Fibroblast of lung (primary cell): ENCODE results near the gene HP1BP3. TPM values are rescaled to one million over a fixed set of nuclear protein-coding genes. Genes with fewer than 3 reads are reported as not detected.

ENCODE experiments used
- DNase-seq, 2 donors: peaks; one replicate each; pipeline versions ENCODE4 v3.0.0 to v3.0.0-alpha.2; 2010; ENCODE audit warnings: low read depth in 2 of 2
- H2AFZ ChIP-seq: 2 replicates; pipeline ENCODE4 v1.5.1; 2012; ENCODE audit warnings: low read length, control low read depth, inconsistent platforms
- H3K27ac ChIP-seq: 2 replicates; pipeline ENCODE4 v1.5.1; 2011; ENCODE audit warnings: low read length, control low read depth; ENCODE audit not compliant: insufficient read depth
- H3K27me3 ChIP-seq: 2 replicates; pipeline ENCODE4 v1.5.1; 2011; ENCODE audit warnings: mild to moderate bottlenecking, low read length; ENCODE audit not compliant: control insufficient read depth, insufficient read depth
- H3K36me3 ChIP-seq: 2 replicates; pipeline ENCODE4 v1.5.1; 2011; ENCODE audit warnings: low read length; ENCODE audit not compliant: control insufficient read depth, insufficient read depth
- H3K4me1 ChIP-seq: 2 replicates; pipeline ENCODE4 v1.5.1; 2011; ENCODE audit warnings: low read length; ENCODE audit not compliant: control insufficient read depth, insufficient read depth; ENCODE audit errors: extremely low read depth
- H3K4me2 ChIP-seq: 2 replicates; pipeline ENCODE4 v1.5.1; 2011; ENCODE audit warnings: low read length, control low read depth; ENCODE audit not compliant: insufficient read depth; ENCODE audit errors: extremely low read depth
- H3K4me3 ChIP-seq, 4 experiments: fragments of 200-600 bp in 1 of 4; sonication (generic) in 1 of 4; replicated peaks in 1 of 4; 2 replicates each; pipeline ENCODE4 v1.5.1; 2011 to 2016; ENCODE audit warnings: low read length in 4 of 4, low read depth in 3 of 4, mild to moderate bottlenecking in 3 of 4, control low read depth in 2 of 4, inconsistent platforms in 1 of 4, mixed read lengths in 1 of 4; ENCODE audit not compliant: insufficient read depth in 1 of 4; ENCODE audit errors: control extremely low read depth in 1 of 4
- H3K79me2 ChIP-seq: 2 replicates; pipeline ENCODE4 v1.5.1; 2012; ENCODE audit warnings: mild to moderate bottlenecking, low read length, inconsistent platforms; ENCODE audit not compliant: control insufficient read depth, insufficient read depth
- H3K9ac ChIP-seq: 2 replicates; pipeline ENCODE4 v1.5.1; 2011; ENCODE audit warnings: mild to moderate bottlenecking, low read length, control low read depth; ENCODE audit not compliant: insufficient read depth
- H3K9me3 ChIP-seq: 2 replicates; pipeline ENCODE4 v1.5.1; 2012; ENCODE audit warnings: low read depth, low read length; ENCODE audit not compliant: control insufficient read depth, insufficient read depth
- H4K20me1 ChIP-seq: 2 replicates; pipeline ENCODE4 v1.5.1; 2011; ENCODE audit warnings: low read length; ENCODE audit not compliant: control insufficient read depth, insufficient read depth; ENCODE audit errors: extremely low read depth
- EZH2 ChIP-seq: IDR thresholded peaks from 2 replicates; pipeline ENCODE4 v1.5.1; 2012; ENCODE audit warnings: low read length, control low read depth, mild to moderate bottlenecking; ENCODE audit errors: missing control alignments
- polyA plus RNA-seq, 2 donors: library from polyadenylated mRNA; depleted of rRNA in 1 of 2; stranded (reverse) in 1 of 2; unstranded in 1 of 2; fragments of >200 nt; gene quantifications; 2 replicates each; pipeline ENCODE4 v1.2.1, GENCODE V29; 2011 to 2012; ENCODE audit warnings: missing spikeins in 1 of 2
- total RNA-seq: library from RNA; depleted of rRNA; stranded (reverse); fragments of >200 nt; gene quantifications from 2 replicates; pipeline ENCODE4 v1.2.1, GENCODE V29; 2014
- TF ChIP-seq, protein P1 (sequence below), 2 donors: IDR thresholded peaks in 1 of 2; conservative IDR thresholded peaks in 1 of 2; 1 replicate in 1 of 2; 2 replicates in 1 of 2; pipeline ENCODE4 v1.5.1; 2011 to 2012; ENCODE audit warnings: low read length in 2 of 2, control low read depth in 1 of 2, inconsistent platforms in 1 of 2, low read depth in 1 of 2, mild to moderate bottlenecking in 1 of 2

HP1BP3 gene
- total and polyA plus RNA-seq, 2 donors (not counting 1 experiment from before 2014, with no cell fraction given), result 201 to 255 TPM

- Histone ChIP-seq H3K27me3 (no peaks in the 10 kb centered on the region), H3K4me2 (no peak overlapping the region), H3K9me3 (no peaks in the 10 kb centered on the region), H4K20me1 (no peaks in the 10 kb centered on the region), H3K79me2 (no peaks in the 10 kb centered on the region), H2AFZ (no peak overlapping the region), H3K9ac (no peak overlapping the region), H3K4me3 (no peak overlapping the region), H3K36me3 (no peaks in the 10 kb centered on the region), H3K27ac (no peak overlapping the region), H3K4me1 (peaks cover 16% of the 10 kb centered on the region)
- TF ChIP-seq, protein P1, sequence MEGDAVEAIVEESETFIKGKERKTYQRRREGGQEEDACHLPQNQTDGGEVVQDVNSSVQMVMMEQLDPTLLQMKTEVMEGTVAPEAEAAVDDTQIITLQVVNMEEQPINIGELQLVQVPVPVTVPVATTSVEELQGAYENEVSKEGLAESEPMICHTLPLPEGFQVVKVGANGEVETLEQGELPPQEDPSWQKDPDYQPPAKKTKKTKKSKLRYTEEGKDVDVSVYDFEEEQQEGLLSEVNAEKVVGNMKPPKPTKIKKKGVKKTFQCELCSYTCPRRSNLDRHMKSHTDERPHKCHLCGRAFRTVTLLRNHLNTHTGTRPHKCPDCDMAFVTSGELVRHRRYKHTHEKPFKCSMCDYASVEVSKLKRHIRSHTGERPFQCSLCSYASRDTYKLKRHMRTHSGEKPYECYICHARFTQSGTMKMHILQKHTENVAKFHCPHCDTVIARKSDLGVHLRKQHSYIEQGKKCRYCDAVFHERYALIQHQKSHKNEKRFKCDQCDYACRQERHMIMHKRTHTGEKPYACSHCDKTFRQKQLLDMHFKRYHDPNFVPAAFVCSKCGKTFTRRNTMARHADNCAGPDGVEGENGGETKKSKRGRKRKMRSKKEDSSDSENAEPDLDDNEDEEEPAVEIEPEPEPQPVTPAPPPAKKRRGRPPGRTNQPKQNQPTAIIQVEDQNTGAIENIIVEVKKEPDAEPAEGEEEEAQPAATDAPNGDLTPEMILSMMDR (conservative IDR thresholded peaks at IDR 0.05 in 1 of 2, IDR thresholded peaks at IDR 0.05 in 1 of 2; ENCODE audit: low read depth in 1 of 2, low read length in 2 of 2), result no peak
- no peak for TF ChIP-seq EZH2
- no peak for DNase-seq
Observed at GRCh38 chr1:20693623-20694022, 93.5 kb downstream of the HP1BP3 start.

Other genes with a start within 250 kb of the HP1BP3 start
- under 0.01 TPM in 1 of 2 replicates, not detected in the other for gene FAM43B, start 234.7 kb downstream of the HP1BP3 start, total RNA-seq
- 0.02 TPM in 1 of 2 replicates, not detected in the other for gene FAM43B, start 234.7 kb downstream of the HP1BP3 start, polyA plus RNA-seq
- gene CDA, start 198.2 kb downstream of the HP1BP3 start, total RNA-seq, result 0.50 TPM in 1 of 2 replicates, not detected in the other
- gene CDA, start 198.2 kb downstream of the HP1BP3 start, polyA plus RNA-seq, result 3.0 and 4.2 TPM in 2 replicates
- gene PINK1, start 153.8 kb downstream of the HP1BP3 start, total RNA-seq, result 87.8 and 106 TPM in 2 replicates
- gene PINK1, start 153.8 kb downstream of the HP1BP3 start, polyA plus RNA-seq, result 36.9 and 51.9 TPM in 2 replicates
- 263 and 319 TPM in 2 replicates for gene DDOST, start 125.9 kb downstream of the HP1BP3 start, total RNA-seq
- gene DDOST, start 125.9 kb downstream of the HP1BP3 start, polyA plus RNA-seq, result 372 and 396 TPM in 2 replicates
- gene KIF17, start 69.3 kb downstream of the HP1BP3 start, total RNA-seq, result 1.3 and 1.8 TPM in 2 replicates
- gene KIF17, start 69.3 kb downstream of the HP1BP3 start, polyA plus RNA-seq, result 1.4 and 3.0 TPM in 2 replicates
- gene SH2D5, start 54.6 kb downstream of the HP1BP3 start, total RNA-seq, result 2.3 and 5.0 TPM in 2 replicates
- gene SH2D5, start 54.6 kb downstream of the HP1BP3 start, polyA plus RNA-seq, result 3.6 and 7.3 TPM in 2 replicates